Measurements from ENCODE around the gene BPIFB2.

BPIFB2 gene

DNA sequence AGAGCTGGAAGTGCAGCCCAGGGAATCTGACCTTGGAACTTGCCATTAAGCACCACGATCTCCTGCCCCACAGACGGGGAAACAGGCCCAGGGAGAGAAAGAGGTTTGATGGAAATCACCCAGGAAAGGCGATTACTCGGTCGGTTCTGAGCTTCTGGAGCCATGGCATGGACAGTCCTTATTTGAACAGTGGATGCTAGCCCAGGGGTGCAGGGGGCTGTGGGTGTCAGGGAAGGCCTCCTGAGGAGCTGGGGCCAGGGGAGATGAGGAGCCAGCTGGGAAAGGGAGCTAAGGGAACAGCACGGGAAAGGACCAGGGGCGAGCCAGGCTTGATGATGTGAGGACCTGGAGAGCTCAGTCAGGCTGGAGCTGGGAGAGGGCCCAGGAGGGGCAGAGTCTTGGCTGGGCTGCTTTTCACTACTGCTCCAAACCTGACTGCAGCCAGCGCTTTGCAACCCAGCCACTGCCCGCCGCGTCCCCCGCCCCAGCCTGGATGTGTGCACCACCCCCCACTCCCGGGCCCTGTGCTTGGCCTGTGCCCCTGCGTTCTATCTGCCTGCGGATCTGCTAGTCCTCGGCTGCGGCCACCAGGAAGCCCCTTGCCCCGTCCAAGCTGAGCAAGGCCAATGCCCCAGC is 21.1 kb upstream of the BPIFB2 start:
- H3K4me3 Mint-ChIP-seq = no peak overlapping the region
- H3K9me3 Mint-ChIP-seq = no peaks in the 10 kb centered on the region
- H3K4me1 Mint-ChIP-seq (ENCODE audit: low read depth) = no peaks in the 10 kb centered on the region
- H3K36me3 Mint-ChIP-seq (ENCODE audit: low read depth) = no peaks in the 10 kb centered on the region
- intact Hi-C loops (cut with micrococcal nuclease) = no loop called here
- no peaks in the 10 kb centered on the region for H3K27me3 Mint-ChIP-seq
- H3K27ac Mint-ChIP-seq = no peak overlapping the region

DNA sequence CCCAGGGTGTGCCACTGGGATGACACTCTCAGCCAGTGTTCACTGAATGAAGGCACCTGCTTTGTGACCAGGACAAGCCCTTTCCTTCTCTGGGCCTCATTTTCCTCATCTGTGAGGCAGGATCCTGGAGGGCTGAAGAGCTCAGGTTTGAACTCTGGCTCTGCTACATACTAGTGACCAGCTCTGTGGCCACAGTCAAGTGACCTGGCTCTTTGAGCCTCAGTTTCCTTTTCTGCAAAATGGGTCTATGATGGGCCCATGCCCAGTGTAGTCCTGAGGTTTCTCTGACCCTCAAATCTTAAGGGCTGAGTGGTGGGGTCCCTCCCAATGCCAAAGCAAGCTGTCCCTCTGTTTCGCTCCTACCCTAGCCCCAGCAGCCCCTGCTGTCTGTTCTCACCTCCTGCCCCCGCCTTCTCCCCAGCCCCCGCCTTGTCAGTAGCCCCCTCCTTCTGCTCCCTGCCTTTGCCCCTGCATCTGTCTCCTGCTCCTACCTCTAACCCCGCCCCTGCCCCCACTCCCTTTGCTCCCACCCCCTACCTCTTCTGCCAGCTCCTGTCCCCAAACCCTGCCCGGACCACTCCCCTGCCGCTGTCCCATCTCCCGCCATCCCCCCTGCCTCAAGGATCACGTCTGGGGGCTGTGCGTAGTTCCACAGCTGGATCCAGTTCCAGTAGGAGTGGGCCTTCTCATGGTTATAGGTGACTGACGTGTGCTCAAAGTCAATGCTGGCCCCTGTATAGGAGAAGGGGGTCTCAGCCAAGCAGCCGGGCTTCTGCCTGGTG is 20.3 kb upstream of the BPIFB2 start:
- no peaks in the 10 kb centered on the region for H3K27me3 Mint-ChIP-seq
- H3K4me1 Mint-ChIP-seq (ENCODE audit: low read depth) = no peaks in the 10 kb centered on the region
- no peaks in the 10 kb centered on the region for H3K36me3 Mint-ChIP-seq (ENCODE audit: low read depth)
- no peaks in the 10 kb centered on the region for H3K9me3 Mint-ChIP-seq
- no peak overlapping the region for H3K4me3 Mint-ChIP-seq
- H3K27ac Mint-ChIP-seq = no peak overlapping the region
- intact Hi-C loops (cut with micrococcal nuclease) = no loop called here

DNA sequence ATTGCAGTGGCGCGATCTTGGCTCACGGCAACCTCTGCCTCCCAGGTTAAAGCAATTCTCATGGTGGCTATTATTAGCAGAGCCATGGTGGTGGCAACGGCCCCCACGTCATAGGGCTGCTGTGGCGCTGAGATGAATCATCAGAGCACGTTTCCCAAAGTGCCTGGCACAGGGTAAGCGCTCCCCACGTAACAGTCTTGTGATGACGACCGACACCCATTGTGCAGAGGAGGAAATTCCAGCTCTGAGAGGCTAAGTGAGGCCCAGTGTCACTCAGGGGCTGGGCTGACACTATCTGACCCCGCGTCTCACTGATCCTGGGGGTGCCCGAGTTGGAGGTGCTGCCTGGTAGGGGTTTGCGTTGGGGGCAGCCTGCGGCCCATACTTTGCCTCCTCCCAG is 19.5 kb upstream of the BPIFB2 start:
- Mint-ChIP-seq H3K4me3 (no peak overlapping the region), H3K9me3 (no peaks in the 10 kb centered on the region), H3K4me1 (ENCODE audit: low read depth) (no peaks in the 10 kb centered on the region), H3K27me3 (no peaks in the 10 kb centered on the region), H3K27ac (no peak overlapping the region), H3K36me3 (ENCODE audit: low read depth) (no peaks in the 10 kb centered on the region)
- intact Hi-C loops (cut with micrococcal nuclease) = no loop called here

DNA sequence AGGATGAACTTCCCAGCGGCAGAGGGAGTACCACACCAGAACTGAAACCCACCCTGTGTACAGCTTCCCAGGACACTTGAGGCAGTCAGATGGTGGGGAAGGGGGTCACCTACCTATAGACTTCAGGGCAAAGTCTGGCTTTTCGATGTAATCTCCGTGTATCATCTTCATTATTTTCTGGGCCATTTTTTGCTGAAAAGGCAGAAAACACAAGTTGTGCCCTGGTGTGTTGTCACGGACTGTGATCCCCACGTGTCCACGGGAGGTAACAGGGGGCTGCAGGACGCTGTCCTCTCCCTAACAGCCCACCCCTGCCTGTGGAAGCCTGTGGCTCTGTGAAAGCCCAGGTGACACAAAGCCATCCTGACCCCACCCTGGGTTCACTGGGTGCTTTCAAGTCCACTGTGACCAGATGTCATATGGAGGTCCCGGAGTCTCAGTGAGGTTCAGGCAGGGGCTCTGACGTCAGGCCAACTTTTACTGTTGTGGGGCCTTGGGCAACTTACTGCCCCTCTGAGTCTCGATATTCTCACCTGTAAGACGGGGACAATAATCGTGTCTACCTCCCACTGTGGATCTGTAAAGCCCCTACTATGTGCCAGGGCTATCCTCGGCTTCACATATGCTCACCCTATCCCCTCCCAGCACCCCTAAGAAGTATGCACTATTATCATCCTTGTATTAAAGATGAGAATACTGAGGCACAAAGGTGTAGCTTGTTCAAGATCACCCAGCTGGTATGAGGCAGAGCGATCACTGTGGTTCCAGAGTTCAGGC is 17.8 kb upstream of the BPIFB2 start:
- no peaks in the 10 kb centered on the region for H3K9me3 Mint-ChIP-seq
- H3K27me3 Mint-ChIP-seq = no peaks in the 10 kb centered on the region
- intact Hi-C loops (cut with micrococcal nuclease) = no loop called here
- no peaks in the 10 kb centered on the region for H3K36me3 Mint-ChIP-seq (ENCODE audit: low read depth)
- H3K4me1 Mint-ChIP-seq (ENCODE audit: low read depth) = no peaks in the 10 kb centered on the region
- no peak overlapping the region for H3K4me3 Mint-ChIP-seq
- no peak overlapping the region for H3K27ac Mint-ChIP-seq

DNA sequence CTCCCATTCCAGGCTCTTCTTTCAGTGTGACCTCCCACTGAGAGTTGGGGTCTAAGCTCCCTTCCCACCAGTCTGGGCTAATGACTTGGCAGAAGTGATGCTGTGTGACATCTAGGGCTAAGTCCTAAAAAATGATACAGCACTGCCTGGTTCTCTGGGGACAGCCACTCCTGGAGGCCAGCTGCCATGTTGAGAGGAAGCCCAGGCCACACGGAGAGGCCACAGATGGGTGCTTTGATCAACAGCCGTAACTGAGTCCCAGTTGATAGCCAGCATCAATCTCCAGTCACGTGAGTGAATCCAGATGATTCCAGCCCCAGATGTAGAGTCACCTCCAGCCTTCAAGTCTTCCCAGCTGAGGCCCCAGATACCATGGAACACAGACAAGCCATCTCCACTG is 17.1 kb upstream of the BPIFB2 start:
- intact Hi-C loops (cut with micrococcal nuclease) = no loop called here
- Mint-ChIP-seq H3K4me3 (no peak overlapping the region), H3K4me1 (ENCODE audit: low read depth) (no peaks in the 10 kb centered on the region)

DNA sequence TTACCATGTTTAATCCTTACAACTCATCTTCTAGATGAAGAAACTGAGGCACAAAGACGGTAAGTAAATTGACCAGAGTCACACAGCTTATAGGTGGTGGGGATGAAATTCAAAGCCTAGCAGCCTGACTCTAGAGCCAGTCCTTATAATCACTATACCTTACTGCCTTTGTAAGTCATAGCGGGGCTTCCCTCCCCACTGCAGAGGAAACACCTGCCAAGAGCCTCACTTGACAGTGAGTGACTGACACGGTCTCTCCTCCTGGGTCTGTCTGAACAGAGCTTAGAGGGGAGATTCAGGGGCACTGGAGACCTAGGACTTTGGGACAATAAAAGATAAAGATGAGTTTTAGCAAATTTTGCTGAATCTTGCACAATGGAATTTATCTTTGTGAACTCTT is 16.1 kb upstream of the BPIFB2 start:
- no peaks in the 10 kb centered on the region for H3K36me3 Mint-ChIP-seq (ENCODE audit: low read depth)
- H3K4me1 Mint-ChIP-seq (ENCODE audit: low read depth) = no peaks in the 10 kb centered on the region
- no peaks in the 10 kb centered on the region for H3K9me3 Mint-ChIP-seq
- no peaks in the 10 kb centered on the region for H3K27me3 Mint-ChIP-seq
- H3K4me3 Mint-ChIP-seq = no peak overlapping the region
- intact Hi-C loops (cut with micrococcal nuclease) = no loop called here
- no peak overlapping the region for H3K27ac Mint-ChIP-seq

More for the DNA sequence above, 17.1 kb upstream of the BPIFB2 start:
- H3K36me3 Mint-ChIP-seq (ENCODE audit: low read depth) = no peaks in the 10 kb centered on the region
- no peak overlapping the region for H3K27ac Mint-ChIP-seq
- no peaks in the 10 kb centered on the region for H3K27me3 Mint-ChIP-seq
- H3K9me3 Mint-ChIP-seq = no peaks in the 10 kb centered on the region

DNA sequence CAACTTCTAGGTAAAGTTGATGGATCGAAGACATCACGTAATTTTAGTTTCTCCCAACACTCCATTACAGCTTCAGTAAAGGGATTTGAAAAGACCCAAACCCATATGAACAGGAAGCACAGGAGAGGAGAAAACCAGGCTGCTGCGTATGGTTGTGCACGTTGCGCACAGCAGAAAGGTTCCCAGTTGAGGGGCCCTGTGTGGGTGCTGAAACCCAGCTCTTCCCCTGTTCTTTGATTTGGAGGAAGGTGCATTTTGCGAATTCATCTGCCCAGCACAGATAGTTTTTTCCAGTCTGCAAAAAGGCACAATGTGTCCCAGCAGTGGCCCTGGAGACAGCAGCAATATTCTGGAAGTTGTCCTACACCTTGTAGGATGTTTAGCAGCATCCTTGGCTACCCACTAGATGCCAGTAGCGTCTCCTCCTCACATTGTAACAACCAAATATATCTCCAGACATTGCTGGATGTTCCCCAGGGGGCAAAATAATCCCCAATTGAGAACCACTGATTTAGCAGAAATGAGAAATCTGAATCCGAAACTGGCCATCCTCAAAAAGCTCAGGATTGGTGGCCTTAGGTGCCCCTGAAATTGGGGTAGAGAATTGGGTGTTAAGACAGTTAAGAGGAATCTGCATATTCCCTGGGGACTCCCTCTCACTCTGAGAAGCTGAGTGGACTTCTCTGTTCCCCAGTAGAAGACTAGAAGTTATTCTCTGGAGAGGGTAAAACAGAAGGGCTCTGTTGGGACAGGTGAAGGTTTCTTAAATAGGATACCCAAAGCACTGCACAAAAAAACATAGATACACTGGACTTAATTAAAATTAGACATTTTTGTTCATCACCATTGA is 15.5 kb upstream of the BPIFB2 start:
- Mint-ChIP-seq H3K4me3 (no peak overlapping the region), H3K27ac (no peak overlapping the region), H3K4me1 (ENCODE audit: low read depth) (no peaks in the 10 kb centered on the region), H3K36me3 (ENCODE audit: low read depth) (no peaks in the 10 kb centered on the region), H3K9me3 (no peaks in the 10 kb centered on the region), H3K27me3 (no peaks in the 10 kb centered on the region)
- intact Hi-C loops (cut with micrococcal nuclease) = no loop called here

DNA sequence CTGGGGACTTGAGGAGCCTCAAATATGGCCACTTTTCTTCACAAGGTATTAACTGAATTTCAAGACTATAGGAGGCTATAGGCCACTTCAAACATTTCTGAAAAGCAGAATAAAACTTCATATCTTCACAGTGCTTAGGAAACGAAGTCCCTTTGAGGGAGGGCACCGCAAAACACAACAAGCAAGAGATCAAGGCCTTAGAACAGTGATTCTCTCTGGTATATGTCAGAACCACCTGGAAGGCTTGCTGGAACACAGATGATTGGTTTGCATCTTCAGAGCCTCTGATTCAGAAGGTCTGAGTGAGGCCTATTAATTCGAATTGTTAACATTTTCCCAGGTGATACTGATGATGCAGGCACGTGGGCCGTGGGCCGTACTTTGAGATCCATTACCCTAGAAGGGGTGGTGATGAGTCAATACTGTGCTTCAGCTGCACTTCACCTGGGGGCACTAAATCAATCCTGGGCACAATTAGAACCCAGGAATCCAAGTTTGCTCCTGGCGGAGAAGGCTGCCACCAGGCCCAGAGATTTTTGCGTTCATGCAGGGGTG is 13.9 kb upstream of the BPIFB2 start:
- no peaks in the 10 kb centered on the region for H3K36me3 Mint-ChIP-seq (ENCODE audit: low read depth)
- no peaks in the 10 kb centered on the region for H3K4me1 Mint-ChIP-seq (ENCODE audit: low read depth)
- no peaks in the 10 kb centered on the region for H3K9me3 Mint-ChIP-seq
- intact Hi-C loops (cut with micrococcal nuclease) = no loop called here
- no peak overlapping the region for H3K4me3 Mint-ChIP-seq
- no peaks in the 10 kb centered on the region for H3K27me3 Mint-ChIP-seq
- H3K27ac Mint-ChIP-seq = no peak overlapping the region

DNA sequence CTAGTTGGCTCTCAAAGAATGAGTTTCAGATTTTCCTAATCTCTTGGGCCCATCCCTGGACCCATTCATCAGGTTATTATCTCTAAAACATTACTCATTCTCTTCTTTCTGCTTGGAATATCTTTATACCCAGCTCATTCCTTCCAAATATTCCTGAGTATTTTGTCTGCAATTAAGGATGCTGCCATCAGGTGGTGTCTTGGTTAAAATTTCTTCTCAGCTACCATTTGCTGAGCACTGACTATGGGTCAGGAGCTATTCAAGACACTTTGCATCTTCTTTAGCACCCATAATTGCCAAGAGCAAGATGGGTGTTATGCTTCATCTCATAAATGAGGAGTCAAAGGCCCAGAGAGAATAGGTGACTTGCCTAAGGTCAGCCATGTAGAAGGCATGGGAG is 11.7 kb upstream of the BPIFB2 start:
- Mint-ChIP-seq H3K9me3 (no peaks in the 10 kb centered on the region), H3K27ac (no peak overlapping the region), H3K4me3 (no peak overlapping the region), H3K36me3 (ENCODE audit: low read depth) (no peaks in the 10 kb centered on the region), H3K4me1 (ENCODE audit: low read depth) (peaks cover 8% of the 10 kb centered on the region), H3K27me3 (no peaks in the 10 kb centered on the region)
- intact Hi-C loops (cut with micrococcal nuclease) = no loop called here

DNA sequence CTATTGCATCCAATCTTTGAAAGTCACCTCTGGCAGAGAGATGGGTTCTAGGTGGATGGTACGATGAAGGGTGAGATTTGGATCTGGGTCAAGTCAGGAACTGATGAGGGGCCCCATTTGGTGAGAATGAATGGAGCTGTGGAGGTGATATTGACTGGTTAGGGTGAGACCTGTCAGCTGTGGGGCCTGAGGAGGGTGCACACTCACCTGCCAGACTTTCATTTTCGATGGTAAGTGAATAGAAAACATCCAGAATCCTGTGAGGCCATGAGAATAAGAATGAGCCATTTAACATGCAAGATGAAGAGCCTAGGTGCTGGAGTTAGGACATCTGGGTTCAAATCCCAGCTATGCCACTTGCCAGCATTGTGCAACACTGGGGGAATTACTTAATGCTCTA is 10.1 kb upstream of the BPIFB2 start:
- H3K27me3 Mint-ChIP-seq = no peaks in the 10 kb centered on the region
- no peaks in the 10 kb centered on the region for H3K36me3 Mint-ChIP-seq (ENCODE audit: low read depth)
- no peaks in the 10 kb centered on the region for H3K9me3 Mint-ChIP-seq
- no peak overlapping the region for H3K27ac Mint-ChIP-seq
- no peak overlapping the region for H3K4me3 Mint-ChIP-seq
- intact Hi-C loops (cut with micrococcal nuclease) = no loop called here
- H3K4me1 Mint-ChIP-seq (ENCODE audit: low read depth) = peaks cover 8% of the 10 kb centered on the region

DNA sequence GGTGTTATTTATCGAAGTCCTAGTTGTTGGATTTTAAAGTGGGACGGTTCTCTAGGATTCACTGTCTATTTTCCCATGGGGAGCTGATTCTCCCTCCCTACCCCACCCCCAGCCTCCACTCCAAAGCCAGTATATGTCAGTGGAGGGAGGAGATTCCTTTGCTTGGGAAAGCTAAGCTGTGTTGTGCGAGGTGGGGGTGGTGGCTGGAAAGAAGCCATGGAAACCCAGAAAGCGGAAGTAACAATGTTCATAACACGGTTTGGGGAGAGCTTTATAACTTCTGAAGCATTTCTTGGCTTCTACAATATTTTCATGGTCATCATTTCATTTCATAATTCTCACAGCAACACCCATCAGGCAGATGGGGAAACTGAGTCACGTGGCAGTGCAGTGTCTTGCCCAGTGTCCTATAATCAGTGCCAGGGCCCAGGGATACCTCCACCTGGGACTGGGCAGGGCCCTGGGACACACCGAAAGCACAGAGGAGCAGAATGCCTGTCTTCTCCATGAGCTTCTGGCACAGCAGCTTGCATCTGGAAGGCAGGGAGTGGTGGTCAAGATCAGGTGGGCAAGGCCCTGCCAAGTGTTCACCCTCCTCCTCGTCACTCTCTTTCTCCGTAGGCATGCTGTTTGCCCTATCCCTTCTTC is 7.8 kb upstream of the BPIFB2 start:
- H3K4me1 Mint-ChIP-seq (ENCODE audit: low read depth) = peaks cover 8% of the 10 kb centered on the region
- no peak overlapping the region for H3K4me3 Mint-ChIP-seq
- intact Hi-C loops (cut with micrococcal nuclease) = no loop called here

DNA sequence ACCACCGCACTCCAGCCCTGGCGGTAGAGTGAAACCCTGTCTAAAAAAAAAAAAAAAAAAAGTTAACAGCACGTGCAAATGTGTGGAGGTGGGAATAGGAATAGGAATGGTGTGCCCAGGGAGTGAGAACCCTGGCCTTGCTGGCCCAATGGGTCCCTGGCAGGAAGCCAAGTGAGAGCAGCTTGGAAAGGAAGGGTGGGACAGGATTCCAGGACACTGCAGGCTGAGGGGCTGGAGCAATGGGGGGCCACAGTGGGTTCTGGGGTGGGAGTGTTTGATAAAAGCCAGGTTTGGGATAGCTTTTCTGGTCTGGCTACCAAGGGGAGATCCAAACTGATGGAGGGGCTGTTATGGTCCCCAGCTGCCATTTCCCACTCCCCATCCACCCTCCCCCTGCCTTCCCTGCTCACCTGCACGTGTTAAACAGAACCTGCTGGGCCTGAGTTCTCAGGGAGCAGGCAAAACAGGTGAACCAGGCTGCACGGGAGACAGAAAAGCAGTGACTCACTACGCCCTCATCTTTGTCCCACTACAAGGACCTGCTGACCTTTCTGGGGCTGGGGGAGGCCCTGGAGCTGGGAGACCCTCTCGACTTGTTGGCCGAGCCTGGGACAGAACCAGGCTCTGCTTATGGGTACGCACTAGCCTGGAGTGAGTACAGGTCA is 6.6 kb upstream of the BPIFB2 start:
- Mint-ChIP-seq H3K27me3 (no peaks in the 10 kb centered on the region), H3K36me3 (ENCODE audit: low read depth) (no peaks in the 10 kb centered on the region), H3K4me3 (no peak overlapping the region), H3K4me1 (ENCODE audit: low read depth) (peaks cover 8% of the 10 kb centered on the region), H3K9me3 (peaks cover 8% of the 10 kb centered on the region), H3K27ac (no peak overlapping the region)
- intact Hi-C loops (cut with micrococcal nuclease) = no loop called here

More for the DNA sequence above, 7.8 kb upstream of the BPIFB2 start:
- Mint-ChIP-seq H3K36me3 (ENCODE audit: low read depth) (no peaks in the 10 kb centered on the region), H3K27me3 (no peaks in the 10 kb centered on the region), H3K27ac (no peak overlapping the region), H3K9me3 (no peaks in the 10 kb centered on the region)
